Thyroid gland (tissue), 4 donors: ENCODE results near the gene PFN3. TPM values are rescaled to one million over a fixed set of nuclear protein-coding genes. Genes with fewer than 3 reads are reported as not detected.

Experiments used
- DNase-seq, 2 donors: peaks; one replicate each; pipeline ENCODE4 v3.0.0-alpha.2; 2019
- H3K27ac ChIP-seq, 3 donors: fragments of 200-600 bp; sonication (generic); 1 replicate in 2 of 3; 2 replicates in 1 of 3; pipeline ENCODE4 v1.5.1; 2016 to 2019; ENCODE audit warnings: mild to moderate bottlenecking in 1 of 3, moderate library complexity in 1 of 3
- H3K27me3 ChIP-seq: fragments of 200-600 bp; sonication (generic); one replicate; pipeline ENCODE4 v1.5.1; 2019
- H3K36me3 ChIP-seq, 2 donors: fragments of 200-600 bp; sonication (generic); one replicate each; pipeline ENCODE4 v1.5.1; 2016 to 2019
- H3K4me1 ChIP-seq, 2 donors: fragments of 200-600 bp; sonication (generic); one replicate each; pipeline ENCODE4 v1.5.1; 2017 to 2019
- H3K4me3 ChIP-seq, 3 donors: fragments of 200-600 bp; sonication (generic); replicated peaks in 1 of 3; 1 replicate in 2 of 3; 2 replicates in 1 of 3; pipeline ENCODE4 v1.5.1; 2016; ENCODE audit warnings: mild to moderate bottlenecking in 1 of 3
- H3K9me3 ChIP-seq: fragments of 200-600 bp; sonication (generic); one replicate; pipeline ENCODE4 v1.5.1; 2017
- POLR2A ChIP-seq, 2 donors: fragments of 450-650 bp; IDR thresholded peaks; one replicate each; pipeline ENCODE4 v1.6.1; 2017; ENCODE audit warnings: antibody characterized with exemption in 2 of 2, mild to moderate bottlenecking in 2 of 2, moderate library complexity in 1 of 2
- WGBS, 2 donors: methylation state at CpG; one replicate each; pipeline ENCODE4 v1.1.5; 2017; 5-methylcytosine and 5-hydroxymethylcytosine counted together
- intact Hi-C: fragments of 100-400 bp; cut with DNase I; formaldehyde crosslinking; loops from one replicate; pipeline ENCODE4 v1.15.1; 2023
- total RNA-seq, 4 donors: library from RNA; depleted of rRNA; stranded (reverse); fragments of >200 nt; gene quantifications; one replicate each; pipeline ENCODE4 v1.2.3, GENCODE V29; 2016
- TF ChIP-seq, protein P1 (sequence below), 6 experiments: fragments of 200-600 bp in 3 of 6; fragments of 450-650 bp in 3 of 6; sonication (generic) in 3 of 6; IDR thresholded peaks; one replicate each; pipeline ENCODE4 v1.5.1; 2016 to 2019; ENCODE audit warnings: antibody characterized with exemption in 6 of 6, mild to moderate bottlenecking in 2 of 6, inconsistent platforms in 1 of 6, moderate library complexity in 1 of 6

PFN3 gene
- total RNA-seq, 4 donors from 2014 or later = not detected

DNA sequence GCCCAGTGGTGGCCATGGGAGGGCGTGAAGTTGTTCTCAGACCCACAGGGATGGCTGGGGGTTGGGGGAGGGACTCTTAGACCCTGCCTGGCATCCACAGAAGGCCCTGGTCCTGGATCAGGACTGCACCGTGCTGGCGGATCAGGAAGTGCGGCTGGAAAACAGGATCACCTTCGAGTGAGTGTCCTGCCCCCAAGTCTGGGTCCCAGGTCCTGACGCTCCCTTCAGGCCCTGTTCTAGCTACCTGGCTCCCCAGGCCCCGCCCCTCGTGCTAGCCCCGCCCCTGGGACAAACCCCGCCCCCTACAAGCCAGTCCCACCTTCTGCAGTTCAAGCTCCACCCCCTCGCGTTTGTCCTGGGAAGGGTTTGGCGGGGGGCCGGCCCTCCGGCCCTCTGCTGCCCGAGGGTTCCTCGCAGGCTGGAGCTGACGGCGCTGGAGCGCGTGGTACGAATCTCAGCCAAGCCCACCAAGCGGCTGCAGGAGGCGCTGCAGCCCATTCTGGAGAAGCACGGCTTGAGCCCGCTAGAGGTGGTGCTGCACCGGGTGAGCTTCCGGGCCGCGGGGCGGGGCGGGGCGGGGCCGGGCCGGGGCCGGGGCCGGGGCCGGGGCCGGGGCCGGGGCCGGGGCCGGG, 29.9 kb downstream of the PFN3 start:
- WGBS, 2 donors = 74 to 80% methylated on average over 3 to 4 of the region's 42 CpGs
- DNase-seq = peak; percentile 87 to 91
- Histone ChIP-seq H3K9me3 (no peaks in the 10 kb centered on the region), H3K27me3 (no peaks in the 10 kb centered on the region), H3K27ac (no peak overlapping the region), H3K36me3 (no peaks in the 10 kb centered on the region), H3K4me1 (peaks cover 18 to 27% of the 10 kb centered on the region in 2 donors), H3K4me3 (peak overlapping the region in 1 of 3 donors; percentile 21)
- intact Hi-C loops = no loop called here
- TF ChIP-seq, protein P1, sequence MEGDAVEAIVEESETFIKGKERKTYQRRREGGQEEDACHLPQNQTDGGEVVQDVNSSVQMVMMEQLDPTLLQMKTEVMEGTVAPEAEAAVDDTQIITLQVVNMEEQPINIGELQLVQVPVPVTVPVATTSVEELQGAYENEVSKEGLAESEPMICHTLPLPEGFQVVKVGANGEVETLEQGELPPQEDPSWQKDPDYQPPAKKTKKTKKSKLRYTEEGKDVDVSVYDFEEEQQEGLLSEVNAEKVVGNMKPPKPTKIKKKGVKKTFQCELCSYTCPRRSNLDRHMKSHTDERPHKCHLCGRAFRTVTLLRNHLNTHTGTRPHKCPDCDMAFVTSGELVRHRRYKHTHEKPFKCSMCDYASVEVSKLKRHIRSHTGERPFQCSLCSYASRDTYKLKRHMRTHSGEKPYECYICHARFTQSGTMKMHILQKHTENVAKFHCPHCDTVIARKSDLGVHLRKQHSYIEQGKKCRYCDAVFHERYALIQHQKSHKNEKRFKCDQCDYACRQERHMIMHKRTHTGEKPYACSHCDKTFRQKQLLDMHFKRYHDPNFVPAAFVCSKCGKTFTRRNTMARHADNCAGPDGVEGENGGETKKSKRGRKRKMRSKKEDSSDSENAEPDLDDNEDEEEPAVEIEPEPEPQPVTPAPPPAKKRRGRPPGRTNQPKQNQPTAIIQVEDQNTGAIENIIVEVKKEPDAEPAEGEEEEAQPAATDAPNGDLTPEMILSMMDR (IDR thresholded peaks at IDR 0.05) = peak in 4 of 6 experiments; percentile 41 to 63 (median 48)
- TF ChIP-seq POLR2A (IDR thresholded peaks at IDR 0.05) = no peak

DNA sequence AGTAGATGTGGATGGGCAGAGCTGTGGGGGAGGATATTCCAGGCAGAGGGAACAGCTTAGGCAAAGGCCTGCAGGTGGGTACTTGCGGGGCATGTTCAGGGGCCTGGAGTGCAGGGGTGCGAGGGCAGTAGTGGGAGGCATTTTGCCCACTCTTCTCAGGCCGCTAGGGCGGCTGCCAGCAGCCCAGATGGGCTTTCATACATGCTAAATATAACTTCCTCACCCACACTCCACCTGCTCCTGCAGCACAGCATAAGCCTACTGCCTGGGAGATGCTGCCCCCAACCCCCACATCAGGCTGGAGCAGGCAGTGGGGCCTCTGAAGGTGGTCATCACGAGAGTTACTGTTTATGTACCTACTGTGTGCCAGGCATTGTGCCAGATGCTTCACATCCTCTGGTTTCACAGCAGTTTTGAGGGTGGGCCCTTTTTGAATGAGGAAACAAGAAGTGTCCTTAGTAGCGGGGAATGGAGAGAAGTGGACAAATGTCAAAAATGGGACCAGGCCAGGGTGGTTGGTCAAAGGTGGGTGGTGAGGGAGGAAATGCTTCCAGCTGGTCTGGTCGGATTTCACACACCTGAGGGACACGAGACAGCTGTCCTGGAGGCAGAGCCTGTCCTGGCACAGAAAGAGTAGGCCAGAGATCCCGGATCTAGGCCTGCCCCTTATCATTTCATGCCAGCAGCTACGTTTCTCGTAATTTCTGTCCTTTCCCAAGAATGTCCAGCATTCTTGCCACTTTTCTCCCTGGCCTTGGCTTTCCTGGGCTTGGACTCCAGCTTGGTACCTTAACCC, 30.6 kb downstream of the PFN3 start:
- intact Hi-C loops = loop anchor here (5.0 kb wide), 1 partner anchor 58 kb away; the partner anchor contains the start of gene MXD3

DNA sequence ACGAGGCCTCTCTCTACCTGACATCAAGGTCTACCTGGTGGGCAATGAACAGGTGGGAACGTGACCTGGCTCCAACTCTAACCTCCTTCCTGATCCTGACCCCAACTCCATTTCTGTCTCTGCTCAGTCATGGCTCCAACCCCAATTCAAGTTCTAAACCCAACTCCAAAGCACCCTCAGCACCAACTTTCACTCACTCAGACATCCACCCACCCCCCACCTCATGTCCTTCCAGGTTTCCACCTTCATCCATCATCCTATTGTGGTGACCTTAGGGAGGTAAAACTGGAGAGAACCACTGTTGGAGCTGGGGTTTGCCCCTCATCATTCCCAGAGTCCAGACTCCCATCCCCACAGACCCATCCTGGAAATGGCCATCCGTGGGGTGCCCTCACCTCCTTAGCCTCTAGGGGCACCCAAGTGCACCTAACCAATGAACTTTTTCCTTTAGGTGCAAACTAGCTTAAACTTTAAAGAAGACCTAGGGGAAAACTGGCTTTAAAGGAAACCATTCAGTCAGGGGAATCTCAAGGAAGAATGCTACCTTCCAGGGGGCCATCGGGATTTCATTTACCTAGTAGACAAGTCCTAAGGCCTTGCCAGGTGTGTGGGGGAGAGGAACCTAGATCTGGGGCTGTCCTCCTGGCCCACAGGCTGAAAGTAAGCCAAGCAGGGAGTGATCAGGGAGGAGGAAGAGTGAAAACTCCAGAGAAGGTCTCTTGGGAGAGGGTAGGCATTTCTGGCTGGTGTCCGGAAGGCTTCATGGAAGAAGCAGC, 31.4 kb downstream of the PFN3 start:
- Histone ChIP-seq H3K27me3 (no peaks in the 10 kb centered on the region), H3K27ac (no peak overlapping the region), H3K4me1 (peaks cover 18 to 33% of the 10 kb centered on the region in 2 donors), H3K36me3 (no peaks in the 10 kb centered on the region), H3K9me3 (no peaks in the 10 kb centered on the region), H3K4me3 (no peak overlapping the region)
- TF ChIP-seq POLR2A (IDR thresholded peaks at IDR 0.05) = no peak
- TF ChIP-seq, protein P1 (IDR thresholded peaks at IDR 0.05) = peak in 4 of 6 experiments; percentile 43 to 60 (median 44)
- peak in 1 of 2 donors; percentile 28 for DNase-seq
- intact Hi-C loops = loop anchor here (5.0 kb wide), 1 partner anchor 57 kb away; the partner anchor contains the start of gene MXD3
- WGBS, 2 donors = 74 to 75% methylated on average over 5 of the region's 5 CpGs

More for the DNA sequence above, 30.6 kb downstream of the PFN3 start:
- no peak overlapping the region for H3K27ac ChIP-seq
- H3K36me3 ChIP-seq = no peaks in the 10 kb centered on the region
- no peak for DNase-seq
- no peaks in the 10 kb centered on the region for H3K9me3 ChIP-seq
- no peak for TF ChIP-seq POLR2A (IDR thresholded peaks at IDR 0.05)
- TF ChIP-seq, protein P1 (IDR thresholded peaks at IDR 0.05) = no peak
- WGBS, 2 donors = 81 to 83% methylated on average over 9 to 10 of the region's 11 CpGs
- no peak overlapping the region for H3K4me3 ChIP-seq
- peaks cover 18 to 30% of the 10 kb centered on the region in 2 donors for H3K4me1 ChIP-seq
- no peaks in the 10 kb centered on the region for H3K27me3 ChIP-seq

DNA sequence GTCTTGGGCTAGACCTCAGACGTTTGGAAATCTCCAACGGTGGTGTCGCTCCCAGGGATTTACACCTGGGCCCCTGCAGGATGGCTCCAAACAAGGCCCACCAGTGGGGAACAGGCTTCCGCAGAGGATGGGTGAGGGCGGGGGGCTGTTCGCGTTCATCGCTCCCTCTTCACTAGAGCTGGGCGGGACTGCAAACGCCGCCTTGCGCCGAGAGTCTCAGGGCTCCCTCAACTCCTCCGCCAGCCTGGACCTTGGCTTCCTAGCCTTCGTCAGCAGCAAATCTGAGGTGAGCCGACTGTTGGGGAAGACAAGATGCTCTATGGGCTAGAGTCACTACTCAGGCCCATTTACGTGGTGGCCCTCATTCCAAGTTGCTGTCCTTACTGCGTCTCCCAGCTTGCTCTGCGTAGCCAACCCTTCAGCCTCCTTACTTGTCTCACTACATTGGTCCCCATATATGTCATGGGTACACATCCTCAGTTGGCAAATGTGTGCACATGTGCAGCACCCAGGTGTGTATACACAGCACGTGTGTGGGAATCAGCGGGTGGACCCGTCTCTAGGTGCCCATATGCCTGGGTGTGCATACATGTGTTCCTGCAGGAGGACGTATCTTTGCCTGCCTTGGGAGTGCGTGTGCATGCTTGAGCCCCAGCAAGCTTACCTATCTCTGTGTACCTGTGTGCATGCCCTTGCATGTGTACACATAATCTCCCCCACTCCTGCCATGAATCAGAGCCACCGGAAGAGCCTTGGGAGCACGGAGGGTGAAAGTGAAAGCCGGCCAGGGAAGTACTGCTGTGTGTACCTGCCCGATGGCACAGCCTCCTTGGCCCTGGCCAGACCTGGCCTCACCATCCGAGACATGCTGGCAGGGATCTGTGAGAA, 32.2 kb downstream of the PFN3 start:
- Histone ChIP-seq H3K36me3 (no peaks in the 10 kb centered on the region), H3K27me3 (no peaks in the 10 kb centered on the region), H3K27ac (no peak overlapping the region), H3K4me3 (peak overlapping the region in 1 of 3 donors; percentile 41), H3K9me3 (no peaks in the 10 kb centered on the region), H3K4me1 (peaks cover 18 to 41% of the 10 kb centered on the region in 2 donors)
- intact Hi-C loops = loop anchor here (5.0 kb wide), 1 partner anchor 56 kb away; the partner anchor contains the start of gene MXD3
- TF ChIP-seq POLR2A (IDR thresholded peaks at IDR 0.05) = no peak
- TF ChIP-seq, protein P1 (IDR thresholded peaks at IDR 0.05) = no peak
- WGBS, 2 donors = 88 to 90% methylated on average over 18 to 29 of the region's 29 CpGs
- DNase-seq = no peak
